Endodermal cell (in vitro differentiated cells): ENCODE data around the gene EIF5B. TPM values are rescaled to one million over a fixed set of nuclear protein-coding genes. Genes with fewer than 3 reads are reported as not detected.

Experiments used
- DNase-seq: peaks from one replicate; pipeline ENCODE4 v3.0.0-alpha.2; 2017
- H3K27ac ChIP-seq: 2 replicates; pipeline ENCODE4 v1.5.1; 2013; ENCODE audit warnings: mild to moderate bottlenecking, low read depth, low read length, moderate library complexity
- H3K27me3 ChIP-seq: 2 replicates; pipeline ENCODE4 v1.6.1; 2013; ENCODE audit warnings: mild to moderate bottlenecking, low read length, moderate library complexity; ENCODE audit not compliant: insufficient read depth, control insufficient read depth, poor library complexity, severe bottlenecking
- H3K36me3 ChIP-seq: 2 replicates; pipeline ENCODE4 v1.7.0; 2013; ENCODE audit warnings: mild to moderate bottlenecking, low read length, moderate library complexity; ENCODE audit not compliant: control insufficient read depth, insufficient read depth
- H3K4me1 ChIP-seq: one replicate; pipeline ENCODE4 v1.7.0; 2013; ENCODE audit warnings: low read length; ENCODE audit not compliant: control insufficient read depth, insufficient read depth
- H3K4me3 ChIP-seq: 2 replicates; pipeline ENCODE4 v1.5.1; 2013; ENCODE audit warnings: mild to moderate bottlenecking, low read length, moderate library complexity
- H3K9ac ChIP-seq: 2 replicates; pipeline ENCODE4 v1.6.1; 2013; ENCODE audit warnings: mild to moderate bottlenecking, low read length, moderate library complexity; ENCODE audit not compliant: poor library complexity, severe bottlenecking; ENCODE audit errors: extremely low read depth
- H3K9me3 ChIP-seq: 2 replicates; pipeline ENCODE4 v1.6.1; 2013; ENCODE audit warnings: mild to moderate bottlenecking, low read length, moderate library complexity; ENCODE audit not compliant: control insufficient read depth
- H3K27ac Mint-ChIP-seq: 2 replicates; pipeline ENCODE4 v1.8.0; 2020; ENCODE audit warnings: mixed read lengths
- H3K27me3 Mint-ChIP-seq: 2 replicates; pipeline ENCODE4 v1.8.0; 2021; ENCODE audit warnings: mild to moderate bottlenecking, mixed read lengths; ENCODE audit not compliant: insufficient read depth
- H3K36me3 Mint-ChIP-seq: 2 replicates; pipeline ENCODE4 v1.8.0; 2020; ENCODE audit warnings: low read depth, mixed read lengths
- H3K4me1 Mint-ChIP-seq: 2 replicates; pipeline ENCODE4 v1.8.0; 2020; ENCODE audit warnings: mixed read lengths
- H3K4me3 Mint-ChIP-seq: 2 replicates; pipeline ENCODE4 v1.8.0; 2020; ENCODE audit warnings: mild to moderate bottlenecking, moderate library complexity, mixed read lengths
- H3K9me3 Mint-ChIP-seq: 2 replicates; pipeline ENCODE4 v1.8.0; 2020; ENCODE audit warnings: mild to moderate bottlenecking, mixed read lengths
- WGBS, 2 experiments: methylation state at CpG; one replicate each; pipeline versions ENCODE4 v1.1.5 to v1.1.7; 2013; ENCODE audit warnings: missing lambda C conversion rate in 2 of 2, mixed read lengths in 1 of 2; ENCODE audit not compliant: insufficient coverage in 1 of 2, insufficient read length in 1 of 2; 5-methylcytosine and 5-hydroxymethylcytosine counted together
- total RNA-seq, 2 donors: library from RNA; stranded (reverse); fragmentation: NEBNext Ultra II Directional in 1 of 2; extraction: Animal tissue kit (Norgen Biotek cat#: 25700) in 1 of 2; gene quantifications; 2 replicates in 1 of 2; 3 replicates in 1 of 2; pipeline ENCODE4 v1.2.1, GENCODE V29; 2021
- TF ChIP-seq, protein P1 (sequence below): fragments of 200-600 bp; sonication (generic); conservative IDR thresholded peaks from 2 replicates; pipeline ENCODE4 v1.5.0; 2021; ENCODE audit warnings: antibody characterized with exemption, mild to moderate bottlenecking

EIF5B gene
- total RNA-seq, 2 donors from 2014 or later = 54.2 to 63.6 TPM

- H3K36me3 ChIP-seq = peaks cover 83% of the 10 kb centered on the region
- no peak for DNase-seq
- TF ChIP-seq, protein P1, sequence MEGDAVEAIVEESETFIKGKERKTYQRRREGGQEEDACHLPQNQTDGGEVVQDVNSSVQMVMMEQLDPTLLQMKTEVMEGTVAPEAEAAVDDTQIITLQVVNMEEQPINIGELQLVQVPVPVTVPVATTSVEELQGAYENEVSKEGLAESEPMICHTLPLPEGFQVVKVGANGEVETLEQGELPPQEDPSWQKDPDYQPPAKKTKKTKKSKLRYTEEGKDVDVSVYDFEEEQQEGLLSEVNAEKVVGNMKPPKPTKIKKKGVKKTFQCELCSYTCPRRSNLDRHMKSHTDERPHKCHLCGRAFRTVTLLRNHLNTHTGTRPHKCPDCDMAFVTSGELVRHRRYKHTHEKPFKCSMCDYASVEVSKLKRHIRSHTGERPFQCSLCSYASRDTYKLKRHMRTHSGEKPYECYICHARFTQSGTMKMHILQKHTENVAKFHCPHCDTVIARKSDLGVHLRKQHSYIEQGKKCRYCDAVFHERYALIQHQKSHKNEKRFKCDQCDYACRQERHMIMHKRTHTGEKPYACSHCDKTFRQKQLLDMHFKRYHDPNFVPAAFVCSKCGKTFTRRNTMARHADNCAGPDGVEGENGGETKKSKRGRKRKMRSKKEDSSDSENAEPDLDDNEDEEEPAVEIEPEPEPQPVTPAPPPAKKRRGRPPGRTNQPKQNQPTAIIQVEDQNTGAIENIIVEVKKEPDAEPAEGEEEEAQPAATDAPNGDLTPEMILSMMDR = no peak
- WGBS, 2 experiments = 92 to 97% methylated on average over 1 to 5 of the region's 5 CpGs
- Mint-ChIP-seq H3K27me3 (no peaks in the 10 kb centered on the region), H3K36me3 (peaks cover 63% of the 10 kb centered on the region), H3K4me3 (no peak overlapping the region), H3K27ac (no peak overlapping the region), H3K4me1 (no peaks in the 10 kb centered on the region), H3K9me3 (no peaks in the 10 kb centered on the region)
- no peaks in the 10 kb centered on the region for H3K4me1 ChIP-seq
- no peaks in the 10 kb centered on the region for H3K27me3 ChIP-seq
- H3K27ac ChIP-seq = no peak overlapping the region
- H3K9me3 ChIP-seq = peaks cover 4% of the 10 kb centered on the region
- H3K9ac ChIP-seq = no peak overlapping the region
- H3K4me3 ChIP-seq = no peak overlapping the region
Measured at GRCh38 chr2:99420751-99421299, 83.6 kb downstream of the EIF5B start.

- H3K4me3 Mint-ChIP-seq = no peak overlapping the region
- H3K4me1 Mint-ChIP-seq = no peaks in the 10 kb centered on the region
- TF ChIP-seq, protein P1 = no peak
- Histone ChIP-seq H3K27me3 (no peaks in the 10 kb centered on the region), H3K9ac (no peak overlapping the region), H3K4me1 (no peaks in the 10 kb centered on the region), H3K36me3 (peaks cover 79% of the 10 kb centered on the region), H3K9me3 (peaks cover 4% of the 10 kb centered on the region), H3K27ac (no peak overlapping the region), H3K4me3 (no peak overlapping the region)
- no peak overlapping the region for H3K27ac Mint-ChIP-seq
- H3K36me3 Mint-ChIP-seq = peaks cover 60% of the 10 kb centered on the region
- H3K9me3 Mint-ChIP-seq = no peaks in the 10 kb centered on the region
- WGBS, 2 experiments = 95 to 97% methylated on average over 5 of the region's 5 CpGs
- no peak for DNase-seq
- H3K27me3 Mint-ChIP-seq = no peaks in the 10 kb centered on the region
Measured at GRCh38 chr2:99421469-99421868, 84.3 kb downstream of the EIF5B start.

DNA sequence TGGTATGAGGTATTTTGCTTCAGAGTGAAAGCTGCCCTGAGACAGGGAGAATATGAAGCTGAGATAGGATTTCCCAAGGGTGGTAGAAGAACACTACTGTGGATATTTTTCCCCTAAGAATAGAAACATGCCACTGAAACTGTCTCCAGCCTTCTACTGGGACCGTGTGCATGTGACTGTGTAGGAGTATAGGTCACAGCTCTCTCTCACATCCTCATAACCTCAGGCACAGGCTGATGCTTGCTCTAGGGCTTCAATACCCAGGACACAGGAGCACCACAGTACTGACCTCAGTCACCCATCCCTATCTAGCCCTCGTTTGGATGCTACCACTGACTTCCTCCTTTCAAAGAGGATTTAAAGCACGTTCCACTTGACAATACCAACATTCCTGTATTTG is 85.4 kb downstream of the EIF5B start:
- no peaks in the 10 kb centered on the region for H3K4me1 Mint-ChIP-seq
- no peak for DNase-seq
- Histone ChIP-seq H3K9ac (no peak overlapping the region), H3K4me3 (no peak overlapping the region), H3K36me3 (peaks cover 78% of the 10 kb centered on the region), H3K4me1 (no peaks in the 10 kb centered on the region), H3K27me3 (no peaks in the 10 kb centered on the region), H3K9me3 (peaks cover 3% of the 10 kb centered on the region), H3K27ac (no peak overlapping the region)
- peaks cover 64% of the 10 kb centered on the region for H3K36me3 Mint-ChIP-seq
- H3K27me3 Mint-ChIP-seq = no peaks in the 10 kb centered on the region
- H3K27ac Mint-ChIP-seq = no peak overlapping the region
- H3K9me3 Mint-ChIP-seq = no peaks in the 10 kb centered on the region
- TF ChIP-seq, protein P1 = no peak
- whole genome bisulfite sequencing, 2 experiments = 91% methylated on average over 3 of the region's 3 CpGs; no CpG with 5 or more reads in 1 of the 2 experiments
- H3K4me3 Mint-ChIP-seq = no peak overlapping the region
